Measurements from ENCODE around the gene SLC7A8.
"Not testable (repeated sequence)": the region's sequence is repeated elsewhere in the genome, so short reads cannot be mapped to it uniquely, and the experiment has no call there.

Gene SLC7A8

GRCh38 chr14:23207146-23207540 is 23.7 kb upstream of the SLC7A8 start:
- Histone ChIP-seq H3K36me3 (ENCODE audit: control insufficient read depth, insufficient read depth, low read length) (no peaks in the 10 kb centered on the region), H3K27ac (ENCODE audit: insufficient read depth, low read depth, low read length, poor library complexity, severe bottlenecking) (no peak overlapping the region), H3K4me1 (ENCODE audit: control insufficient read depth, insufficient read depth, low read length) (no peaks in the 10 kb centered on the region), H3K27me3 (ENCODE audit: control insufficient read depth, insufficient read depth, low read length, poor library complexity, severe bottlenecking) (no peaks in the 10 kb centered on the region), H3K4me3 (ENCODE audit: insufficient read depth, low read depth, low read length) (no peak overlapping the region), H3K9me3 (ENCODE audit: control insufficient read depth, low read length) (no peaks in the 10 kb centered on the region)
- 11 to 44% methylated on average over 1 to 3 of the region's 3 CpGs for WGBS, 2 experiments

DNA sequence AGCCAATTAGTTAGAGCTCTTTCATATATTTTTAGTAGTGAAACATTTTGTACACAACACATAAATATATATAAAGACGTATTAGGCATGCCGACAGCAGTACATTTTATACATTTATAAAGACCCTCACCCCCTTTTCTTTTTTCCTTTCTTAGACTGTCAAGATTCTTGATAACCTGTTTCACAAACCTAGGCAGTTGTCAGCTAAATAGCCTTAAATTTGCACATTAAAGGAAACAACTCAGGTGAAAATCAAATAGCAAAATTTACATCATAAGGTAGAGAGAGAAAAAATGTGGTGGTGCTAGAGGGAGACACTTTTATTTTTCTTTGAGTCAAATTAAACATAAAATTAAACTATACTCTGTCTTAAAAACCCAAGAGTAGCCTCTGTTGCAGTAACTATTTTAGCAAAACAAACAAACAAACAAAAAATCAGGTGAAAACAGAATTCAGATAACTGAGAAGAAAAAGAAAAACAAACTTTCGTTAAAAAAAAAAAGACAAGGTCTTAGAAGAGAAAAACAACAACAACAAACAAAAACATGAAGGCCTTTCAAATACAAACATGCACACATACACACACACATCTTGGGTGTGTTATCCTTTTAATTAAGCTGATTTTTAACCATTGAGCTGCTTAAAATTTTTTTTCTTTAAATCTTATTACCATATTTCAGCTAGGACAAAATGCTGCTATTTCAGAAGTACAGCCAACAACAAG is 23.1 kb upstream of the SLC7A8 start:
- Histone ChIP-seq H3K9me3 (ENCODE audit: control insufficient read depth, low read length) (no peaks in the 10 kb centered on the region), H3K27ac (ENCODE audit: insufficient read depth, low read depth, low read length, poor library complexity, severe bottlenecking) (no peak overlapping the region), H3K27me3 (ENCODE audit: control insufficient read depth, insufficient read depth, low read length, poor library complexity, severe bottlenecking) (no peaks in the 10 kb centered on the region), H3K4me3 (ENCODE audit: insufficient read depth, low read depth, low read length) (no peak overlapping the region), H3K36me3 (ENCODE audit: control insufficient read depth, insufficient read depth, low read length) (no peaks in the 10 kb centered on the region), H3K4me1 (ENCODE audit: control insufficient read depth, insufficient read depth, low read length) (no peaks in the 10 kb centered on the region)
- 73 to 82% methylated on average over 2 to 3 of the region's 3 CpGs for WGBS, 2 experiments

GRCh38 chr14:23202001-23202400 is 18.5 kb upstream of the SLC7A8 start:
- WGBS, 2 experiments = 95 to 97% methylated on average over 7 of the region's 7 CpGs
- H3K27me3 ChIP-seq (ENCODE audit: control insufficient read depth, insufficient read depth, low read length, poor library complexity, severe bottlenecking) = no peaks in the 10 kb centered on the region
- no peaks in the 10 kb centered on the region for H3K9me3 ChIP-seq (ENCODE audit: control insufficient read depth, low read length)
- no peak overlapping the region for H3K4me3 ChIP-seq (ENCODE audit: insufficient read depth, low read depth, low read length)
- H3K36me3 ChIP-seq (ENCODE audit: control insufficient read depth, insufficient read depth, low read length) = no peaks in the 10 kb centered on the region
- H3K4me1 ChIP-seq (ENCODE audit: control insufficient read depth, insufficient read depth, low read length) = no peaks in the 10 kb centered on the region
- no peak overlapping the region for H3K27ac ChIP-seq (ENCODE audit: insufficient read depth, low read depth, low read length, poor library complexity, severe bottlenecking)

DNA sequence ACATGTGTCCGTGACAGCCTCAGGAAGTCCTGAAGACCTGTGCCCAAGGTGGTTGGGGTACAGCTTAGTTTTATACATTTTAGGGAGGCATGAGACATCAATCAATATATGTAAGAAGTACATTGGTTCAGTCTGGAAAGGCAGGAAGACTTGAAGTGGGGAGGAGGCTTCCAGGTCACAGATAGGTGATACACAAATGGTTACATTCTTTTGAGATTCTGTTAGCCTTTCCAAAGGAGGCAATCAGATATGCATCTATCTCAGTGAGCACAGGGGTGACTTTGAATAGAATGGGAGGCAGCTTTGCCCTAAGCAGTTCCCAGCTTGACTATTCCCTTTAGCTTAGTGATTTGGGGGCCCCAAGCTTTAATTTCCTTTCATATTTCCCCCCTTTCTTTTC is 15.7 kb upstream of the SLC7A8 start:
- H3K4me3 ChIP-seq (ENCODE audit: insufficient read depth, low read depth, low read length); H3K4me1 ChIP-seq (ENCODE audit: control insufficient read depth, insufficient read depth, low read length); H3K36me3 ChIP-seq (ENCODE audit: control insufficient read depth, insufficient read depth, low read length); H3K27me3 ChIP-seq (ENCODE audit: control insufficient read depth, insufficient read depth, low read length, poor library complexity, severe bottlenecking); H3K9me3 ChIP-seq (ENCODE audit: control insufficient read depth, low read length); H3K27ac ChIP-seq (ENCODE audit: insufficient read depth, low read depth, low read length, poor library complexity, severe bottlenecking): not testable (repeated sequence)
- 94 to 100% methylated on average over 1 of the region's 1 CpG for WGBS, 2 experiments

DNA sequence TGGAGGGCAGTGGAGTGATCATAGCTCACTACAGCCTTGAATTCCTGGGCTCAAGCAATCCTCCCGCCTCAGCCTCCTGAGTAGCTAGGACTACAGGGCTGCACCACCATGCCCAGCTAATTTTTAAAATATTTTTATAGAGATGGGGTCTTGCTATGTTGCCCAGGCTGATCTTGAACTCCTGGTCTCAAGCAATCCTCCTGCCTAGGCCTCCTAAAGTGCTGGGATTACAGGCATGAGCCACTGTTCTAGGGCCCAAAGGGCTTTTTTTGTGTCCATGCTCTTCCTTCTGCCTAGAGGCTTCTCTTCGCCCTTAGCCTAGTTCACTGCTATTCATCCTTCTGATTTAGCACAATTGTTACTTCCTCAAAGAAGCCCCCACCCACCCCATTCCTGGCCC is 13.0 kb upstream of the SLC7A8 start:
- 90 to 94% methylated on average over 2 of the region's 2 CpGs for WGBS, 2 experiments
- H3K9me3 ChIP-seq (ENCODE audit: control insufficient read depth, low read length); H3K4me1 ChIP-seq (ENCODE audit: control insufficient read depth, insufficient read depth, low read length); H3K36me3 ChIP-seq (ENCODE audit: control insufficient read depth, insufficient read depth, low read length); H3K27ac ChIP-seq (ENCODE audit: insufficient read depth, low read depth, low read length, poor library complexity, severe bottlenecking); H3K4me3 ChIP-seq (ENCODE audit: insufficient read depth, low read depth, low read length); H3K27me3 ChIP-seq (ENCODE audit: control insufficient read depth, insufficient read depth, low read length, poor library complexity, severe bottlenecking): not testable (repeated sequence)

DNA sequence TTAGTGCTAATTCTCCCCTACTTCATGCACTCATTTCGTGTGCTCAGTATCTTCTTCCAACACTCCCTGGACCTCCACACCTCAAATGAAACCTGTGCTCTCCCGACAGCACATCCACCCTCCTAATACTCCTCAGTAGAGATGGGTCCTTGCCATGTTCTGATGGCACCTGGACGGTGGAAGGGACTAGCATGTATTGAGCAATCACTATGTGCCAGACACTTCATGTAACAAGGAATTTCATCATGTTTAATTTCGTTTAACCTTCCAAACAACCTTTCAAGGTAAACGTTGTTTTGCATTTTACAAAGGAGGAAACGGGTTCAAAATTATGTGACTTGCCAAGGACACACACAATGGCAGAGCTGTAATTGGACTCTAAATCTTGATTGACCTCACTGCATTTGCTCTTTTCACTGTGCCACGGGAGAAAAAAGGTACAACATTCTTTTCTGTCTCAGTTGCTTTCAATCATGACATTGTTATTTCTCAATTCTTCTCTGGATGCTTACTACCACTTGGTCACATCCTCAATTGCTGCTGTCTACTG is 12.2 kb upstream of the SLC7A8 start:
- no peak overlapping the region for H3K27ac ChIP-seq (ENCODE audit: insufficient read depth, low read depth, low read length, poor library complexity, severe bottlenecking)
- WGBS, 2 experiments = 89 to 90% methylated on average over 7 of the region's 7 CpGs
- H3K36me3 ChIP-seq (ENCODE audit: control insufficient read depth, insufficient read depth, low read length) = no peaks in the 10 kb centered on the region
- no peaks in the 10 kb centered on the region for H3K27me3 ChIP-seq (ENCODE audit: control insufficient read depth, insufficient read depth, low read length, poor library complexity, severe bottlenecking)
- H3K9me3 ChIP-seq (ENCODE audit: control insufficient read depth, low read length) = no peaks in the 10 kb centered on the region
- H3K4me3 ChIP-seq (ENCODE audit: insufficient read depth, low read depth, low read length) = no peak overlapping the region
- H3K4me1 ChIP-seq (ENCODE audit: control insufficient read depth, insufficient read depth, low read length) = no peaks in the 10 kb centered on the region

DNA sequence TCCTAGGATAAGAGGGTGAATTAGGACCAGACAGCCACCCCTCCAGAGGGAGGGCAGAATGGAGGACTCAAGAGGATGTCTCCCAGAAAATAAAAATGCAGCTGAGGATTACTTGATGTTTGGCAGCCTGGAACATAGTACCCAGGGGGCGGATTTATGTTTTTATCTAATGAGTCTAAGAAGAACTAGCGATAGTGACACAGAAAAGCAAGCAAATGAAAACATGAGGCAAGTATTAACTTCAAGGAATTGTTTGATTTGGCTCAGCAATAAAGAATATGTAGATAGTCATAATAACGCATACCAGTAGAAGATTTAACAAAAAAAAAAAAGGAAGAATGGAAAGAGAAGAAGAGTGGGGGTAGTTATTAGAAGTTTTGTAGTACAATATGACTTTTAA is 10.0 kb upstream of the SLC7A8 start:
- WGBS, 2 experiments = 94 to 99% methylated on average over 3 of the region's 3 CpGs

DNA sequence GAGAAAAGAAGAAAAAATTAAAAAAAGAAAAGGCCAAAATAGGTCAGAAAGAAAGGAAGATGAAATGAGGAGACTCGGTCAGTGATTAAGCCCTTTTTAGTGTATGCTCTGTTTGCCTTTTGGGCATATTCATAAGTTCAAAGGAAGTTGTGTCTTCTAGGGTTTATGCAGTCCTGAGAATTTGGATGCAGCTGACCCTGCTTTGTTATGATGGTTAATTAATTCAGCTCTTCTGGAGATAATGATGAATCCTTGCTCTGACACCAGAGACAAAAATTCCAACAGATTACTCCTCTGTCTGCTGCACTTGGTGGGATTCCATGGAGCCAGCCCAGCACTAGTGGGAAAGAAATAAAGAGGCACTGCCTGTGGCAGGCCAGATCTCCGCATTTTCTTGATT is 4.5 kb upstream of the SLC7A8 start:
- Histone ChIP-seq H3K36me3 (ENCODE audit: control insufficient read depth, insufficient read depth, low read length) (no peaks in the 10 kb centered on the region), H3K27me3 (ENCODE audit: control insufficient read depth, insufficient read depth, low read length, poor library complexity, severe bottlenecking) (no peaks in the 10 kb centered on the region), H3K4me1 (ENCODE audit: control insufficient read depth, insufficient read depth, low read length) (no peaks in the 10 kb centered on the region), H3K4me3 (ENCODE audit: insufficient read depth, low read depth, low read length) (no peak overlapping the region), H3K27ac (ENCODE audit: insufficient read depth, low read depth, low read length, poor library complexity, severe bottlenecking) (no peak overlapping the region), H3K9me3 (ENCODE audit: control insufficient read depth, low read length) (no peaks in the 10 kb centered on the region)
- 84 to 94% methylated on average over 2 of the region's 2 CpGs for WGBS, 2 experiments

More for the DNA sequence above, 10.0 kb upstream of the SLC7A8 start:
- H3K9me3 ChIP-seq (ENCODE audit: control insufficient read depth, low read length) = no peaks in the 10 kb centered on the region
- H3K4me3 ChIP-seq (ENCODE audit: insufficient read depth, low read depth, low read length) = no peak overlapping the region
- H3K4me1 ChIP-seq (ENCODE audit: control insufficient read depth, insufficient read depth, low read length) = no peaks in the 10 kb centered on the region
- H3K36me3 ChIP-seq (ENCODE audit: control insufficient read depth, insufficient read depth, low read length) = no peaks in the 10 kb centered on the region
- no peak overlapping the region for H3K27ac ChIP-seq (ENCODE audit: insufficient read depth, low read depth, low read length, poor library complexity, severe bottlenecking)
- H3K27me3 ChIP-seq (ENCODE audit: control insufficient read depth, insufficient read depth, low read length, poor library complexity, severe bottlenecking) = no peaks in the 10 kb centered on the region

DNA sequence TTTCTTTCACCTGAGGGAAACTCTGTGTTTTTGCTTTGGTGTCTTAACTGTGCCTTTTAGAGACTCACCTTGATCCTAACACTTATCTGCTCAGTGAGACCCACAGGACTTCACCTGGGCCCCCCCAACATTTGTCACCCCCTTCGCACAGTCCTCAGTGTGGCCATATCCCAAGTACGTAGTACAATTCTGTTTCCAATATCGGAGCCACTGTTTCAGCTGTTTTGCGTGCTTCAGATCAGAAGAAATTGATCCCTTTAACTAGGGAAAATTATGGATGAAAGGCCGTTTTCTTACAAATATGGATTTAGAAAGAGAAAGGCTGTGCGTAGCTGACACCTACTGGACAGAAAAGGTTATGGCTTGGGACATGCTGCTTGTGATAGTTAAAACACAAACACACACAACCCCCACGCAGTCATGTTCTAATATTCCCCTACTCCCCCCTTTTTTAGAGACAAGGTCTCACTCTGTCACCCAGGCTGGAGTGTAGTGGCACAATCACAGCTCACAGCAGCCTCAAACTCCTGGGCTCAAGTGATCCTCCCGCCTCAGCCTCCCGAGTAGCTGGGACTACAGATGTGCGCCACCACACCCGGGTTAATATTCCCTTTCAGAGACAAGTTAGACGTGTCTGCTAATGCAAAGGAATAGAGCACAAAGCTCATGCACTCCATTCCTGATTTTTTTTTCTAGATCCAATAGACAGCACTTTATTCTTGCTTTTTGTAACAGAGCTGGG is 3.6 kb upstream of the SLC7A8 start:
- Histone ChIP-seq H3K27ac (ENCODE audit: insufficient read depth, low read depth, low read length, poor library complexity, severe bottlenecking) (no peak overlapping the region), H3K4me3 (ENCODE audit: insufficient read depth, low read depth, low read length) (no peak overlapping the region), H3K9me3 (ENCODE audit: control insufficient read depth, low read length) (no peaks in the 10 kb centered on the region), H3K36me3 (ENCODE audit: control insufficient read depth, insufficient read depth, low read length) (no peaks in the 10 kb centered on the region), H3K27me3 (ENCODE audit: control insufficient read depth, insufficient read depth, low read length, poor library complexity, severe bottlenecking) (no peaks in the 10 kb centered on the region), H3K4me1 (ENCODE audit: control insufficient read depth, insufficient read depth, low read length) (no peaks in the 10 kb centered on the region)
- 68% methylated on average over 12 of the region's 12 CpGs for WGBS, 2 experiments

- Histone ChIP-seq H3K9me3 (ENCODE audit: control insufficient read depth, low read length) (no peaks in the 10 kb centered on the region), H3K27me3 (ENCODE audit: control insufficient read depth, insufficient read depth, low read length, poor library complexity, severe bottlenecking) (no peaks in the 10 kb centered on the region), H3K36me3 (ENCODE audit: control insufficient read depth, insufficient read depth, low read length) (no peaks in the 10 kb centered on the region), H3K4me3 (ENCODE audit: insufficient read depth, low read depth, low read length) (no peak overlapping the region), H3K27ac (ENCODE audit: insufficient read depth, low read depth, low read length, poor library complexity, severe bottlenecking) (no peak overlapping the region), H3K4me1 (ENCODE audit: control insufficient read depth, insufficient read depth, low read length) (no peaks in the 10 kb centered on the region)
- WGBS, 2 experiments = 57 to 80% methylated on average over 2 of the region's 3 CpGs
Measured at GRCh38 chr14:23185063-23185462, 1.6 kb upstream of the SLC7A8 start.

Data from ectodermal cell (in vitro differentiated cells).